Activated naive CD4-positive, alpha-beta T cell treated with anti-CD3 and anti-CD28 coated beads, Interleukin-2, amount 50 U/mL, for 16 hours (primary cell): ENCODE measurements around the gene CHD2.
"Not testable (repeated sequence)": the region's sequence is repeated elsewhere in the genome, so short reads cannot be mapped to it uniquely, and the experiment has no call there.

Experiments
- DNase-seq: peaks from one replicate; pipeline ENCODE4 v3.0.0-alpha.2; 2020

Gene CHD2

GRCh38 chr15:93024293-93024692, 124.2 kb downstream of the CHD2 start:
- no peak for DNase-seq

GRCh38 chr15:93024716-93025624, 124.8 kb downstream of the CHD2 start:
- no peak for DNase-seq

- DNase-seq = no peak
Measured at GRCh38 chr15:93025625-93025982, 125.5 kb downstream of the CHD2 start.

- DNase-seq = no peak
Measured at GRCh38 chr15:93026380-93026817, 126.3 kb downstream of the CHD2 start.

- no peak for DNase-seq
Measured at GRCh38 chr15:93027413-93027812, 127.3 kb downstream of the CHD2 start.

GRCh38 chr15:93028111-93028631, 128.0 kb downstream of the CHD2 start:
- DNase-seq = no peak

GRCh38 chr15:93028632-93029213, 128.6 kb downstream of the CHD2 start:
- DNase-seq = no peak

- DNase-seq = no peak
Measured at GRCh38 chr15:93029214-93029835, 129.2 kb downstream of the CHD2 start.

- no peak for DNase-seq
Measured at GRCh38 chr15:93029836-93030429, 129.8 kb downstream of the CHD2 start.

- peak; percentile 62 for DNase-seq
Measured at GRCh38 chr15:93030430-93031102, 130.4 kb downstream of the CHD2 start.

- DNase-seq = no peak
Measured at GRCh38 chr15:93031103-93031464, 131.0 kb downstream of the CHD2 start.

GRCh38 chr15:93031557-93032384, 131.6 kb downstream of the CHD2 start:
- DNase-seq = not testable (repeated sequence)

GRCh38 chr15:93032515-93033206, 132.5 kb downstream of the CHD2 start:
- not testable (repeated sequence) for DNase-seq

- DNase-seq = no peak
Measured at GRCh38 chr15:93033434-93034045, 133.4 kb downstream of the CHD2 start.

- no peak for DNase-seq
Measured at GRCh38 chr15:93034512-93034911, 134.4 kb downstream of the CHD2 start.

GRCh38 chr15:93035092-93035915, 135.2 kb downstream of the CHD2 start:
- no peak for DNase-seq

- DNase-seq = peak; percentile 51
Measured at GRCh38 chr15:93035953-93036810, 136.1 kb downstream of the CHD2 start.

GRCh38 chr15:93036951-93037819, 137.1 kb downstream of the CHD2 start:
- DNase-seq = no peak
